Measurements from ENCODE around the gene REG1A.

DNA sequence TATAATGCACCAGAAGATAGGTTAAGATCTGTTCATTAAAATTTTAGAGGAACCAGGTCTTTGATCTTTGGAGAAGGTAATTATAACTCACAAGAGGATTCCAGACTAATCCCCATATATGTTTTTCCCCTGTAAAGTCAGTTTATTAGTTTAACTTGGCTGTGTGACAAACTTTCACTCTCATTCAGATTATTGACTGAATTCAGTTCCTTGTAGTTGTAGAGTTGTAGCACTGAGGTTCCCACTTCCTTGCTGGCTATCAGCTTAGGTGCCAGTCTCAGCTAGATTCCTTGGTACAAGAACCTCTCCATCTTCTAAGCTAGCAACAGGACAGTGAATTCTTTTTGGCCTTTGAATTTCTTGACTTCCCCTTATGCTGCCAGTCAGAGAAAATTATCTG lies 19.1 kb downstream of the REG1A start:
- TF ChIP-seq CTCF (conservative IDR thresholded peaks at IDR 0.05 in 1 of 2, IDR thresholded peaks at IDR 0.05 in 1 of 2; ENCODE audit: extremely low read depth in 1 of 2, insufficient read depth in 1 of 2, low read depth in 1 of 2, low read length in 2 of 2) (no peak), EZH2 (IDR thresholded peaks at IDR 0.05; ENCODE audit: borderline replicate concordance, low read length) (no peak)
